ENCODE measurements around the gene ZNF57.
A peak's percentile ranks its signal among the peaks of the same experiment; 100 is the strongest.
"Not testable (repeated sequence)": the region's sequence is repeated elsewhere in the genome, so short reads cannot be mapped to it uniquely, and the experiment has no call there.

Gene ZNF57

GRCh38 chr19:2902590-2903218, 2.0 kb downstream of the ZNF57 start:
- DNase-seq: no peak

- not testable (repeated sequence) for DNase-seq
These were observed 2.6 kb downstream of the ZNF57 start for GRCh38 chr19:2903326-2903725.

GRCh38 chr19:2905918-2906519, 5.3 kb downstream of the ZNF57 start:
- no peak for DNase-seq

- no peak for DNase-seq
These were observed 6.0 kb downstream of the ZNF57 start for GRCh38 chr19:2906631-2907195.

GRCh38 chr19:2912306-2912705, 11.6 kb downstream of the ZNF57 start:
- DNase-seq: peak in 1 of 5 experiments; percentile 17

GRCh38 chr19:2917275-2918184, 16.8 kb downstream of the ZNF57 start:
- DNase-seq: no peak

GRCh38 chr19:2922987-2923386, 22.3 kb downstream of the ZNF57 start:
- no peak for DNase-seq

GRCh38 chr19:2923510-2923909, 22.8 kb downstream of the ZNF57 start:
- DNase-seq: no peak

GRCh38 chr19:2926341-2927031, 25.8 kb downstream of the ZNF57 start:
- DNase-seq: no peak

GRCh38 chr19:2927032-2927430, 26.3 kb downstream of the ZNF57 start:
- no peak for DNase-seq

- DNase-seq: no peak
These were observed 32.8 kb downstream of the ZNF57 start for GRCh38 chr19:2933490-2933910.

- not testable (repeated sequence) for DNase-seq
These were observed 35.1 kb downstream of the ZNF57 start for GRCh38 chr19:2935863-2936262.

- no peak for DNase-seq
These were observed 42.4 kb downstream of the ZNF57 start for GRCh38 chr19:2942928-2943640.

GRCh38 chr19:2944403-2944774, 43.7 kb downstream of the ZNF57 start:
- DNase-seq: no peak

GRCh38 chr19:2944775-2945574, 44.2 kb downstream of the ZNF57 start, which contains the start of gene ZNF77:
ZNF77 (minus strand) TSS chr19:2944971; CDS start chr19:2944840, 131 bp downstream.
- peak; percentile 95 to 99 (median 98) for DNase-seq

GRCh38 chr19:2945575-2946184, 45.0 kb downstream of the ZNF57 start:
- DNase-seq: no peak

GRCh38 chr19:2949939-2950285, 49.2 kb downstream of the ZNF57 start:
- DNase-seq: no peak

GRCh38 chr19:2950286-2951124, 49.8 kb downstream of the ZNF57 start:
- DNase-seq: peak; percentile 99 to 100 (median 100)

- no peak for DNase-seq
These were observed 52.3 kb downstream of the ZNF57 start for GRCh38 chr19:2952953-2953481.

All from T-helper 2 cell (primary cell).